Pancreas (tissue), 10 donors: ENCODE data around the gene IMMP2L. TPM values are rescaled to one million over a fixed set of nuclear protein-coding genes. Genes with fewer than 3 reads are reported as not detected.

ENCODE experiments used
- ATAC-seq, 4 donors: fragments of 200-7000 bp; cut with Tn5 transposase; one replicate each; pipeline versions ENCODE4 v1.8.0 to v1.9.1; 2020; ENCODE audit warnings: mild to moderate bottlenecking in 4 of 4, moderate library complexity in 4 of 4
- DNase-seq, 6 donors: peaks; one replicate each; pipeline ENCODE4 v3.0.0-alpha.2; 2020
- FAIRE-seq: peaks from 2 replicates; lab custom pipeline; 2012; peaks lifted over from hg19 to GRCh38; lab: Jason Lieb, UNC
- H3K27ac ChIP-seq, 4 donors: fragments of 200-600 bp; sonication (generic); 1 replicate in 3 of 4; 2 replicates in 1 of 4; pipeline versions ENCODE4 v1.5.0 to v1.8.0; 2020
- H3K27me3 ChIP-seq, 4 donors: fragments of 200-600 bp; one replicate each; pipeline ENCODE4 v1.8.0; 2021
- H3K36me3 ChIP-seq, 3 donors: fragments of 200-600 bp; sonication (generic) in 1 of 3; one replicate each; pipeline versions ENCODE4 v1.5.0 to v1.8.0; 2020 to 2021
- H3K4me1 ChIP-seq, 3 donors: fragments of 200-600 bp; one replicate each; pipeline ENCODE4 v1.8.0; 2021
- H3K4me3 ChIP-seq, 4 donors: fragments of 200-600 bp; sonication (generic) in 2 of 4; one replicate each; pipeline versions ENCODE4 v1.5.0 to v1.8.0; 2020 to 2021
- H3K9me3 ChIP-seq, 4 donors: fragments of 200-600 bp; one replicate each; pipeline ENCODE4 v1.8.0; 2021
- WGBS, 2 donors: extraction: QIAGEN DNeasy Blood & Tissue Kit; methylation state at CpG; one replicate each; pipeline ENCODE4 v1.1.7; 2013; 5-methylcytosine and 5-hydroxymethylcytosine counted together
- intact Hi-C, 3 donors: fragments of 100-400 bp; cut with DNase I; formaldehyde crosslinking; loops; one replicate each; pipeline versions ENCODE4 v1.11.1 to v1.14.2; 2022
- polyA plus RNA-seq, 2 donors: library from polyadenylated mRNA; stranded (reverse); fragments of 200-250 nt; gene quantifications; one replicate each; pipeline ENCODE4 v1.2.3, GENCODE V29; 2013
- total RNA-seq, 6 donors: library from RNA; stranded (reverse); fragmentation: NEBNext Ultra II Directional in 4 of 6; extraction: Animal tissue kit (Norgen Biotek cat#: 25700) in 4 of 6; gene quantifications; one replicate each; pipeline versions ENCODE4 v1.2.1 to v1.2.4, GENCODE V29; 2021 to 2023
- TF ChIP-seq, protein P1 (sequence below), 4 donors: fragments of 200-600 bp; sonication (generic) in 3 of 4; IDR thresholded peaks; one replicate each; pipeline versions ENCODE4 v1.5.0 to v1.8.0; 2021; ENCODE audit warnings: antibody characterized with exemption in 4 of 4
- donor health status: healthy with polysubstance abuse.
- donor health status: DM: no; HTN: no; CAD: no; lungs with moderate emphysema.
- donor health status: DM: no; HTN: no; CAD: no.
- donor health status: control.
- donor health status: control.
- donor health status: Bipolar disorder and iron deficiency.
- donor health status: DM: yes; HTN: yes; CAD: no.
- donor health status: DM: no; HTN: no; CAD: no.
- donor health status: DM: no; HTN: no; CAD: no.
- donor health status: DM: yes; HTN: yes; CAD: no.

Gene IMMP2L
- total and polyA plus RNA-seq, 8 donors = 7.3 to 30.0 (median 12.9) TPM

DNA sequence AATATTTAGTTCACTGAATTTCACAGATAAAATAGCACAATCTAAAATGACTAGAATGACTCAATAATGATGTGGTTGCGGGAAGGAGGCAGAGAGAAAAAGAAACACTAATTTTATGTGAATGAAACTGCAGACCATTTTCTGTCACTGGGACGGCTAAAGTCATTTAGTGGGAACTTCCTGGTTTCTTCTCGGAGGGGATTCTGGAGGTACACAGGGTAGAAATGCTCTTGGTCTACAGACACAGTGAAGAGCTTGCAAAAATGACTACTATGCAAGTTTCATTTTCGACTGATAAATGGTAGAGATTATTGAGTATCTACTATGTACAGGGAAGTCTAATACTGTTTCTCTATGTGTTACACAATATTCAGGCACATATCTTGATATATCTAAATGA, 534.9 kb downstream of the IMMP2L start:
- WGBS, 2 donors = 85 to 91% methylated on average over 4 of the region's 4 CpGs
- FAIRE-seq (no peak), ATAC-seq (no peak), DNase-seq (no peak)
- peaks cover 0 to 10% (median 0%) of the 10 kb centered on the region in 3 donors for H3K4me1 ChIP-seq
- H3K4me3 ChIP-seq = no peak overlapping the region
- H3K27ac ChIP-seq = no peak overlapping the region
- TF ChIP-seq, protein P1, sequence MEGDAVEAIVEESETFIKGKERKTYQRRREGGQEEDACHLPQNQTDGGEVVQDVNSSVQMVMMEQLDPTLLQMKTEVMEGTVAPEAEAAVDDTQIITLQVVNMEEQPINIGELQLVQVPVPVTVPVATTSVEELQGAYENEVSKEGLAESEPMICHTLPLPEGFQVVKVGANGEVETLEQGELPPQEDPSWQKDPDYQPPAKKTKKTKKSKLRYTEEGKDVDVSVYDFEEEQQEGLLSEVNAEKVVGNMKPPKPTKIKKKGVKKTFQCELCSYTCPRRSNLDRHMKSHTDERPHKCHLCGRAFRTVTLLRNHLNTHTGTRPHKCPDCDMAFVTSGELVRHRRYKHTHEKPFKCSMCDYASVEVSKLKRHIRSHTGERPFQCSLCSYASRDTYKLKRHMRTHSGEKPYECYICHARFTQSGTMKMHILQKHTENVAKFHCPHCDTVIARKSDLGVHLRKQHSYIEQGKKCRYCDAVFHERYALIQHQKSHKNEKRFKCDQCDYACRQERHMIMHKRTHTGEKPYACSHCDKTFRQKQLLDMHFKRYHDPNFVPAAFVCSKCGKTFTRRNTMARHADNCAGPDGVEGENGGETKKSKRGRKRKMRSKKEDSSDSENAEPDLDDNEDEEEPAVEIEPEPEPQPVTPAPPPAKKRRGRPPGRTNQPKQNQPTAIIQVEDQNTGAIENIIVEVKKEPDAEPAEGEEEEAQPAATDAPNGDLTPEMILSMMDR (IDR thresholded peaks at IDR 0.05) = no peak
- no peaks in the 10 kb centered on the region for H3K36me3 ChIP-seq
- H3K9me3 ChIP-seq = no peaks in the 10 kb centered on the region
- no peaks in the 10 kb centered on the region for H3K27me3 ChIP-seq
- intact Hi-C loops = no loop called here

DNA sequence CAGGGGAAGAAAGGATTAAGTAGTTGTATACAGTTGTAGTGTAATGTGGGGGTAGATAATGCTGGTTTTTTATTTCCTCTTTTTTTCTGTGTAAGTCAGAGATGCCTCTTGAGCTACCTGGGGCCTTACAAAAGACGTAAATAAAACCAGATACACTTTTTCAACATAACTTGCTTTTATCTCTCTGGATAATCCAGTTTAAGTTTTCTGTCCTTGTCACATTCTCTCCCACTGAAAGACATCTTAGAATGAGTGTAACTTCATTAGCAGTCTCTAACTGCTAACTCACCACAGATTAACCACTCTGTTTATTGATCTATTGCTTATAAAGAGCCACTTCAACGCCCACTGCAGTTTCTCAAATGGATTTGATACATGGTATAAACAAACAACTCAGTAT, 535.5 kb downstream of the IMMP2L start:
- TF ChIP-seq, protein P1 (IDR thresholded peaks at IDR 0.05) = no peak
- DNase-seq (no peak), FAIRE-seq (no peak), ATAC-seq (no peak)
- Histone ChIP-seq H3K4me1 (peaks cover 0 to 10% (median 0%) of the 10 kb centered on the region in 3 donors), H3K4me3 (no peak overlapping the region), H3K27ac (no peak overlapping the region), H3K9me3 (no peaks in the 10 kb centered on the region), H3K27me3 (no peaks in the 10 kb centered on the region), H3K36me3 (no peaks in the 10 kb centered on the region)
- 79 to 85% methylated on average over 2 of the region's 2 CpGs for WGBS, 2 donors
- intact Hi-C loops = no loop called here

DNA sequence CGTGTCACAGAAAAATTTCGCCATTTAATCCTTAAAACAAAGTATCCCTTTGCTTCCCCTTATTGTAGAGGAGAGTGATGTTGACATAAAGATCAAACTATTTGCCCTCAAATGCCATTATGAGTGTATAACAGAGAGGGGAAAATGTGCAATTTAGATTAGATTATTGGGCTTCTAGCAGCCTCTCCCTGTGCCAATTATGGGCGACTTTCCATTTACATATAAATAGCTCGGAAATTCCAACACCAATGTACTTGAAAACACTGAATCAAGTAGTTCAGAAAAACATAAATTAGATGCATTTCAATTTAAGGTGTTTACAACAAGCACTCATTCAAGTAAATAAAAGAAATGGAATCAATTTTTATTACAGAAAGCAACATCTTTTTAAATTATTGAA, 535.9 kb downstream of the IMMP2L start:
- Histone ChIP-seq H3K4me3 (no peak overlapping the region), H3K4me1 (peaks cover 0 to 10% (median 0%) of the 10 kb centered on the region in 3 donors), H3K9me3 (no peaks in the 10 kb centered on the region), H3K27ac (no peak overlapping the region), H3K36me3 (no peaks in the 10 kb centered on the region), H3K27me3 (no peaks in the 10 kb centered on the region)
- no peak for DNase-seq
- 80 to 83% methylated on average over 4 of the region's 4 CpGs for WGBS, 2 donors
- intact Hi-C loops = no loop called here
- TF ChIP-seq, protein P1 (IDR thresholded peaks at IDR 0.05) = no peak
- ATAC-seq = no peak
- FAIRE-seq = no peak

DNA sequence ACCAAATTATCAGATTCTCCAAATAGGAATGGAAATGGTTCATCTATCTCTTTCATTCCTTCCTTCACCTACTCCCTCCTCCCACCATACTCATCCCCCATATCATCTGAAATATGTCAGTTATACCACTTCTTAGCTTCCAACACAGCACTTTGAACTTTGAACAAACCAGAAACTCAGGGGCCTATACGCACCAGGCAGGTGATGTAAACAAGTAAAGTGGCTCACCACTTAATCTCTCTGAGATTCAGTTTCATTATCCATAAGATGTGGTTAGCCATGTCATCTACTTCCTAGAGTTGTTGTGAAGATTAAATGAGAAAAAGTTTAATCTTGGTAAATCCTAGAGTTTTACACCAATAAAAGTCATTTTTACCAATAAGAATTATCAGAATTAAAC, 537.3 kb downstream of the IMMP2L start:
- FAIRE-seq (no peak), DNase-seq (no peak), ATAC-seq (no peak)
- intact Hi-C loops = no loop called here
- Histone ChIP-seq H3K4me1 (peaks cover 0 to 10% (median 0%) of the 10 kb centered on the region in 3 donors), H3K27ac (no peak overlapping the region), H3K36me3 (no peaks in the 10 kb centered on the region), H3K27me3 (no peaks in the 10 kb centered on the region), H3K4me3 (no peak overlapping the region), H3K9me3 (no peaks in the 10 kb centered on the region)
- WGBS, 2 donors = 83 to 87% methylated on average over 1 of the region's 1 CpG
- TF ChIP-seq, protein P1 (IDR thresholded peaks at IDR 0.05) = no peak

DNA sequence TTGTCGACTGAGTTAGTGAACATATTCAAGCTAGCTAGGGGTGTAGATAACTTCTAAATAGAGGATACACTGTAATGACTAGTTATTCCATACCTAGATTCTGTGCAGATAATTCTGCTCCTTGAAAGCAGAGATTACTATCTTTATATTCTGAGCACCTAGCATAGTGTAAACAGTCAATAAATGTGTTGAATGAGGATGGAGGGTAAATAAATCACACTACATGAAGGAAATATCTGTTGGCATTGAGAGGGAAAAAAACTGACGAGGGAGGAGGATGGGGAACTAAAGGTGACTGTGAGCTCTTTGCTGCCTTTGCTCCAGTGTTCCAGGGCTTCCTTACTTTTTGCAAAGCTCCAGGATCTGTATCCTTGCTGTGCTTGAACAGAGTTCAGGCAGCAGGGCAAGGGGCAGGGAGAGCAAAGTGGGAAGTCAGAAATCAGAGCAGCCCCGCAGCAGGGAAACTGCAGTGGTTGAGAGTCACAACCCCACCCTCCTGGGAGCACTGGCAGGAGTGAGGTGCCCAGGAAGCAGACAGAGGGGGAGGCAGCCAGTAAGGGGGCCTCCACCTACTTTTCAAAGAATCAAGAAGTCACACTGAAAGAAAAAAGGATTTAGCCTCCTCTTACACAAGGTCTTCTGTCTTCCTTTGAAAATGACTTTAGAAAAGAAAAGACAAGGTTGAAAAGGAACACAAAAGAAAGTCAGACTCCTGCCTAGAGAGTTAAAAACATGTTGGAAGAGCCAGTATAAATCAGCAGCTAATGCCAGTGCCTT, 543.1 kb downstream of the IMMP2L start:
- DNase-seq = no peak
- TF ChIP-seq, protein P1 (IDR thresholded peaks at IDR 0.05) = no peak
- WGBS, 2 donors = 59% methylated on average over 3 of the region's 3 CpGs

More for the DNA sequence above, 543.1 kb downstream of the IMMP2L start:
- Histone ChIP-seq H3K36me3 (no peaks in the 10 kb centered on the region), H3K4me1 (no peaks in the 10 kb centered on the region), H3K4me3 (no peak overlapping the region), H3K27ac (no peak overlapping the region), H3K9me3 (no peaks in the 10 kb centered on the region), H3K27me3 (no peaks in the 10 kb centered on the region)
- intact Hi-C loops = no loop called here
- no peak for FAIRE-seq
- no peak for ATAC-seq
